ENCODE measurements around the gene SYPL1.

The SYPL1 gene

GRCh38 chr7:106098889-106099288 is 13.2 kb downstream of the SYPL1 start:
- H3K9me3 ChIP-seq = no peaks in the 10 kb centered on the region
- no peak overlapping the region for H3K4me3 ChIP-seq (ENCODE audit: low read depth in 1 of 2, low read length in 1 of 2)
- no peaks in the 10 kb centered on the region for H3K27me3 ChIP-seq
- TF ChIP-seq CTCF (IDR thresholded peaks at IDR 0.05) = no peak
- no peaks in the 10 kb centered on the region for H3K4me1 ChIP-seq (ENCODE audit: control insufficient read depth in 1 of 2, insufficient read depth in 1 of 2, low read depth in 1 of 2, low read length in 1 of 2)
- no peak overlapping the region for H3K27ac ChIP-seq
- H3K36me3 ChIP-seq = peaks cover 23% of the 10 kb centered on the region

- no peak for TF ChIP-seq CTCF (IDR thresholded peaks at IDR 0.05)
- Histone ChIP-seq H3K27me3 (no peaks in the 10 kb centered on the region), H3K4me3 (ENCODE audit: low read depth in 1 of 2, low read length in 1 of 2) (no peak overlapping the region), H3K36me3 (peaks cover 47% of the 10 kb centered on the region), H3K4me1 (ENCODE audit: control insufficient read depth in 1 of 2, insufficient read depth in 1 of 2, low read depth in 1 of 2, low read length in 1 of 2) (no peaks in the 10 kb centered on the region), H3K27ac (no peak overlapping the region), H3K9me3 (no peaks in the 10 kb centered on the region)
These were observed 16.5 kb downstream of the SYPL1 start for GRCh38 chr7:106095634-106096033.

GRCh38 chr7:106094780-106095179 is 17.3 kb downstream of the SYPL1 start:
- Histone ChIP-seq H3K36me3 (peaks cover 53% of the 10 kb centered on the region), H3K27me3 (no peaks in the 10 kb centered on the region), H3K27ac (no peak overlapping the region), H3K4me1 (ENCODE audit: control insufficient read depth in 1 of 2, insufficient read depth in 1 of 2, low read depth in 1 of 2, low read length in 1 of 2) (no peaks in the 10 kb centered on the region), H3K4me3 (ENCODE audit: low read depth in 1 of 2, low read length in 1 of 2) (no peak overlapping the region), H3K9me3 (no peaks in the 10 kb centered on the region)
- TF ChIP-seq CTCF (IDR thresholded peaks at IDR 0.05) = no peak

- Histone ChIP-seq H3K4me1 (ENCODE audit: control insufficient read depth in 1 of 2, insufficient read depth in 1 of 2, low read depth in 1 of 2, low read length in 1 of 2) (no peaks in the 10 kb centered on the region), H3K36me3 (peaks cover 61% of the 10 kb centered on the region), H3K4me3 (ENCODE audit: low read depth in 1 of 2, low read length in 1 of 2) (no peak overlapping the region), H3K27me3 (no peaks in the 10 kb centered on the region), H3K27ac (no peak overlapping the region), H3K9me3 (no peaks in the 10 kb centered on the region)
- no peak for TF ChIP-seq CTCF (IDR thresholded peaks at IDR 0.05)
These were observed 19.9 kb downstream of the SYPL1 start for GRCh38 chr7:106092204-106092603.

- Histone ChIP-seq H3K4me1 (ENCODE audit: control insufficient read depth in 1 of 2, insufficient read depth in 1 of 2, low read depth in 1 of 2, low read length in 1 of 2) (no peaks in the 10 kb centered on the region), H3K36me3 (peaks cover 51% of the 10 kb centered on the region), H3K27ac (no peak overlapping the region), H3K4me3 (ENCODE audit: low read depth in 1 of 2, low read length in 1 of 2) (no peak overlapping the region), H3K27me3 (no peaks in the 10 kb centered on the region), H3K9me3 (no peaks in the 10 kb centered on the region)
- TF ChIP-seq CTCF (IDR thresholded peaks at IDR 0.05) = no peak
These were observed 22.5 kb downstream of the SYPL1 start for GRCh38 chr7:106089647-106090046.

- Histone ChIP-seq H3K4me3 (ENCODE audit: low read depth in 1 of 2, low read length in 1 of 2) (no peak overlapping the region), H3K4me1 (ENCODE audit: control insufficient read depth in 1 of 2, insufficient read depth in 1 of 2, low read depth in 1 of 2, low read length in 1 of 2) (no peaks in the 10 kb centered on the region), H3K27me3 (no peaks in the 10 kb centered on the region), H3K9me3 (no peaks in the 10 kb centered on the region), H3K36me3 (peaks cover 45% of the 10 kb centered on the region), H3K27ac (no peak overlapping the region)
- TF ChIP-seq CTCF (IDR thresholded peaks at IDR 0.05) = no peak
These were observed 24.1 kb downstream of the SYPL1 start for GRCh38 chr7:106088014-106088413.

Measured in neutrophil (primary cell).